COR-L47 (cell line): Measurements from ENCODE around the gene DEFB123.
"Not testable (repeated sequence)": the region's sequence is repeated elsewhere in the genome, so short reads cannot be mapped to it uniquely, and the experiment has no call there.

ENCODE experiments used
- DNase-seq: peaks from one replicate; lab custom pipeline; 2025; lab: John Stamatoyannopoulos, UW

The DEFB123 gene, protein sequence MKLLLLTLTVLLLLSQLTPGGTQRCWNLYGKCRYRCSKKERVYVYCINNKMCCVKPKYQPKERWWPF

GRCh38 chr20:31440012-31440659 is at the start of gene DEFB123:
TSS of gene DEFB123 (plus strand) at chr20:31440632. CDS start at chr20:31440699, 67 bp downstream.
- DNase-seq: no peak

DNA sequence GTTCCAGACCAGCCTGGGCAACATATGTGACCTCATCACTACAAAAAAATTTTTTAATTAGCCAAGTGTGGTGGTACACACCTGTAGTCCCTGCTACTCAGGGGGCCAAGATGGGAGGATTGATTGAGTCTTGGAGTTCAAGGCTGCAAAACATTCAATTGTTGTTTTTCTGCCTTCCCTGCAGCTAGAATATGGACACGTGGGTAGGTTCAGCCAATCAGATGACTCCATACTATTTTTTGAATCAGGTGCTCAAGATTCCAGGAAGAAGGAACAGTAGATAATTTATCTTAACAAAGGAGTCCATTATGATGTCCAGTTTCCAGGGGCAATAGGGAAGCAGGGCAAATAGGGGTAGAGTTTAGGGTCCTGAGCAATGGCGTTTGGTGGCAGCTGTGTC is 47.6 kb upstream of the DEFB123 start:
- DNase-seq: no peak

DNA sequence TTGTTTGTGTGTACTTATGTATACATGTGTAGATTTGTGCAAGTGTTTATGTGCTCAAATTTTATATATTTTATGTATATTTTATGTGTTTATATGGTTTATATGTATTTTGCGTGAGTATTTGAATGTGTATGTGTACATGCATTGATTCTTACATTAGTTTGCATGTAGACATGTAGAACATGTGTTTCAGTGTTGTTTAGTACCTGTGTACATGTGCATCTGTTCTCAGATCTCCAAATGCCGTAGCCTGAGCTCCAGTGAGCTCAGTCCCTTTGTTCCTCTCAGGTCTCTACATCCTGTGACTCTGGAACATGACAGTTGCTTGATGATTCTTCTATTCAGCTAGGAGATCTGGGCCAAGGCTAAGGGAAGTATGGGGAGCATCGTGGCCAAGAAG is 45.5 kb upstream of the DEFB123 start:
- no peak for DNase-seq

DNA sequence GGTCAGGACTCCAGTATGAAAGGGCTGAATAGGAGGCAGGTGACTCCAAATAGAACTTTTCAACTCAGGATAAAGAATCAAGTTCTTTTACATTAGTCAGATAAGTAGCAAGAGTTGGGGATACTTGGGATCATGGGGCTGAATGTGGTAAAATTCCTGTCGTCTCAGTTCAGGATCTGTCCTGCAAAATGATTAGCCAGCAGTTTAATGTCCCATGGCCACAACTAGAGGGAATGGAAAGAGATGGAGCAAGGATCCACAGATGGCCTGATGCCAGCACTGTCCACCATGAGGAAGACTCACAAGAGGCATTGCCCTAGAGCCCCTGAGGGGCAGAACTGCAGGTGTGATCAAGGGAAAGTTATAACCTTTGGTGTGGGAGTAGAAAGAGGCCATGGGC is 36.5 kb upstream of the DEFB123 start:
- no peak for DNase-seq

- no peak for DNase-seq
Observed at GRCh38 chr20:31406115-31406514, 34.3 kb upstream of the DEFB123 start, which contains the start of gene DEFB121. TSS of gene DEFB121 (minus strand) at chr20:31406215. CDS start at chr20:31406152, 63 bp downstream.

- no peak for DNase-seq
Observed at GRCh38 chr20:31410011-31410410, 30.4 kb upstream of the DEFB123 start.

DNA sequence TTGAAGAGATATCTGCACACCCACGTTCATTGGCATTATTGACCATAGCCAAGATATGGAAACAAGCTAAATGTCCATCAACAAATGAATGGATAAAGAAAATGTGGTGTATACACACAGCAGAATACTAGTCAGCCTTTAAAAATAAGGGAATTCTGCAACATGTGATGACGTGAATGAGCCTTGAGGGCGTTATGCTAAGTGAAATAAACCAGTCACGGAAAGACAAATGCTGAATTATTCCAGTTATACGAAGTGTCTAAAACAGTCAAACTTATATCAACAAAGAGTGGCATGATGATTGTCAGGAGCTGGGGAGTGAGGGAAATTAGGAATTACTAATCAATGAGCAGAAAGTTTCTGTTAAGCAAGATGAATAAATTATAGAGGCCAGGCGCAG is 26.1 kb upstream of the DEFB123 start:
- DNase-seq: no peak

- no peak for DNase-seq
Observed at GRCh38 chr20:31415653-31416052, 24.8 kb upstream of the DEFB123 start.

- no peak for DNase-seq
Observed at GRCh38 chr20:31418307-31418706, 22.1 kb upstream of the DEFB123 start.

DNA sequence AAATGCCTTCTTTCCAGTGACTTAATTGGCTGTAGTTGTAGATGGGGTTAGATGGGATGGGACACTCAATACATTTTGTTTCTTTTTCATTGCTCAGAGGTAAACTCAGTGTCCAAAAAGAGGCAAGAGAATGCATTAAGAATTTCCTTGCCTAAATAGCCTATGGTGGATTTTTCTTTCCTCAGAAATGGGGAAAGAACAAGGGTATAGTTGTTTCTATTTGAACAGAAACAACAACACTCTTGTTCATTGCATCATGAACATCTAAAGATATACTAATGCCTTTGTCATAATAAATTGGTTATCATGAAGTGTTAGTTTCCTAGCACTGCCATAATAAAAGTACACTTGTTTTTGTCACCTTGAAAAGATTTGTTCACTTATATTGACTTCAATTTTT is 14.6 kb upstream of the DEFB123 start:
- DNase-seq: no peak

DNA sequence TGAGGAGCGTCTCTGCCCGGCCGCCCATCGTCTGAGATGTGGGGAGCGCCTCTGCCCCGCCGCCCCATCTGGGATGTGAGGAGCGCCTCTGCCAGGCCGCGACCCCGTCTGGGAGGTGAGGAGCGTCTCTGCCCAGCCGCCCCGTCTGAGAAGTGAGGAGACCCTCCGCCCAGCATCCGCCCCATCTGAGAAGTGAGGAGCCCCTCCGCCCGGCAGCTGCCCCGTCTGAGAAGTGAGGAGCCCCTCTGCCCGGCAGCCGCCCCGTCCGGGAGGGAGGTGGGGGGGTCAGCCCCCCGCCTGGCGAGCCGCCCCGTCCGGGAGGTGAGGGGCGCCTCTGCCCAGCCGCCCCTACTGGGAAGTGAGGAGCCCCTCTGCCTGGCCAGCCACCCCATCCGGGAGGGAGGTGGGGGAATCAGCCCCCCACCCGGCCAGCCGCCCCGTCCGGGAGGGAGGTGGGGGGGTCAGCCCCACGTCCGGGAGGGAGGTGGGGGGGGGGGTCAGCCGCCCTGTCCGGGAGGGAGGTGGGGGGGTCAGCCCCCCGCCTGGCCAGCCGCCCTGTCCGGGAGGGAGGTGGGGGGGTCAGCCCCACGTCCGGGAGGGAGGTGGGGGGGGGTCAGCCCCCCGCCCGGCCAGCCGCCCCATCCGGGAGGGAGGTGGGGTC is 13.4 kb upstream of the DEFB123 start:
- not testable (repeated sequence) for DNase-seq

DNA sequence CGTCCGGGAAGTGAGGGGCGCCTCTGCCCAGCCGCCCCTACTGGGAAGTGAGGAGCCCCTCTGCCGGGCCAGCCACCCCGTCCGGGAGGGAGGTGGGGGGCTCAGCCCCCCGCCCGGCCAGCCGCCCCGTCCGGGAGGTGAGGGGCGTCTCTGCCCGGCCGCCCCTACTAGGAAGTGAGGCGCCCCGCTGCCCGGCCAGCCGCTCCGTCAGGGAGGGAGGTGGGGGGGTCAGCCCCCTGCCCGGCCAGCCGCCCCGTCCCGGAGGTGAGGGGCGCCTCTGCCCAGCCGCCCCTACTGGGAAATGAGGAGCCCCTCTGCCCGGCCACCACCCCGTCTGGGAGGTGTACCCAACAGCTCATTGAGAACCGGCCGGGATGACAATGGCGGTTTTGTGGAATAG is 12.9 kb upstream of the DEFB123 start:
- not testable (repeated sequence) for DNase-seq

DNA sequence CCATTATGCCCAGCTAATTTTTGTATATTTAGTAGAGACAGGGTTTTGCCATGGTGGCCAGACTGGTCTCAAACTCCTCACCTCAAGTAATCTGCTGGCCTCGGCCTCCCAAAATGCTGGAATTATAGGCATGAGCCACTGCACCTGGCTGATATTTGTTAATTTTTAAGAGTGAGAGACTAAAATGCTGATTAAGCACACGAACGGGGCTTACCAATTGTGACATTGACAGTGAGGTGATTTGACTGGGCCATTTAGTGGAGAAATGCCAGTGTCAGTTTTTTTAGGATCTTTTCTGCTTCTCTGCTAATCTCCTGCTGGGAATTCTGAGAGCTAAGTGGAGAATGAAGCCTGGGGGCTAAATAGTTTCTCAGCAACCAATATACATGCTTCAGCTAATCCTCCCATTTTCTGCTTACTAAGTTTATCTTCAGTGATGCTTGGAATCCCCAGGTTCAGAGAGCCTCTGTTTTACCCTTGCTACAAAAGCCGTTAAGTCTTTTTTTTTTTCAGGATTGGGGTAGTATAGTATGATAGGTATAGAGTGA is 9.8 kb upstream of the DEFB123 start:
- DNase-seq: no peak

DNA sequence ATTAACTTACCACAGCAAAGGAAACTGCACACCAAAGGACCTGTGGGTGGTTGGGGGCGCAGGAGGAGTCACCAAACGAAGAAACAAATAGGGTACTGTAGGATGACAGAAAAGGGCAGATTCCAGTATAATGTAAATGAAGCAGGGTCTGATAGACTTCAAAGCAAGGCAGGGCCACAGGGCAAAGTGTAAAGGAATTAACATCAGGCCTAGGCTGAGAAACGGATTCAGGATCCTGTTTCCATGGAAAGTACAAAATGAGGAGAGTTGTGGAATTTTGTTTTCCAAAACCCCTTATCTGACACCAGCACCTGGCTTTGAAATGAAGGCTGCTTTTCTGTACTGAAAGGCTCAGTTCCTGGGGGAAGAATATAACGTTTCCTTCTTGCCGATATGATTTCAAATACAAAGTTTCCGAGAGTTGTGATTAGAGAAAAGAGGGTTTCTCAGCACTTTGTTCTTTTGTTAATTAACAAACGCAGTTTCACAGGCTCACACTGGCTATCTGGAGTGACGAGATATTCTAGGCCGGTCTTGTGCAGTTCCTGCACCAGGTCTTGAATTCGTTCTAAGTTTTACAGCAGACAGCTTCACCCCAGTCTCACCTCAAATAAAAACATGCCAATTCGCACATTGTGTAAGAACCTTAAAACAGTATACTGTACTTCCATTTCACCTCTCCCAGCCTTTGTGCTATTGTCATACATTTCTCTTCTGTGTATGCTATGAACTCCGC is 5.8 kb downstream of the DEFB123 start:
- no peak for DNase-seq

- DNase-seq: no peak
Observed at GRCh38 chr20:31449511-31450414, 9.3 kb downstream of the DEFB123 start.

GRCh38 chr20:31452575-31452974 is 12.1 kb downstream of the DEFB123 start:
- DNase-seq: no peak

DNA sequence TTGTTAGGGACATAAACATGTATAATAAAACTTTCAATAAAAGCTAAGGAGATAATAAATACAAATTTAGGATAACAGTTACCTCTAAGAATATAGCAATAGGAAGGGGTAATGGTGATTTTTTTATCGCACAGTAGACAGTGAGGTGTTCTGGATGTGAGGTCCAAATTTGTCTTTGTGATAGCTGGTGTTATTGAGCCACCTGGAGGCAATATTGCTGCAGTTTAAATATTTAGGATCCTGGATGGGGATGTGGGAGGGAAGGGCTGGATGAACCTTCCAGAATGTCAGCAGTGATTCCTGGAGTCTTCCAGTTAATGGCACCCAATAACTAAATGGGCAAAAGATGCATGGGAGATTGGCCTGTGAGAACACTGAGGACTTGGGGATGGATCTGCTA is 13.9 kb downstream of the DEFB123 start:
- no peak for DNase-seq

DNA sequence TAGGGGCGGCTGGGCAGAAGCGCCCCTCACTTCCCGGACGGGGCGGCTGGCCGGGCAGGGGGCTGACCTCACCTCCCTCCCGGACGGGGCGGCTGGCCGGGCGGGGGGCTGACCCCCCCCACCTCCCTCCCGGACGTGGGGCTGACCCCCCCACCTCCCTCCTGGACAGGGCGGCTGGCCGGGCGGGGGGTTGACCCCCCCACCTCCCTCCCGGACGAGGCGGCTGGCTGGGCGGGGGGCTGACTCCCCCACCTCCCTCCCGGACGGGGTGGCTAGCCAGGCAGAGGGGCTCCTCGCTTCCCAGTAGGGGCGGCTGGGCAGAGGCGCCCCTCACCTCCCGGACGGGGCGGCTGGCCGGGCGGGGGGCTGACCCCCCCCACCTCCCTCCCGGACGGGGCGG is 30.5 kb downstream of the DEFB123 start:
- not testable (repeated sequence) for DNase-seq

- DNase-seq: no peak
Observed at GRCh38 chr20:31472395-31473330, 32.2 kb downstream of the DEFB123 start.

DNA sequence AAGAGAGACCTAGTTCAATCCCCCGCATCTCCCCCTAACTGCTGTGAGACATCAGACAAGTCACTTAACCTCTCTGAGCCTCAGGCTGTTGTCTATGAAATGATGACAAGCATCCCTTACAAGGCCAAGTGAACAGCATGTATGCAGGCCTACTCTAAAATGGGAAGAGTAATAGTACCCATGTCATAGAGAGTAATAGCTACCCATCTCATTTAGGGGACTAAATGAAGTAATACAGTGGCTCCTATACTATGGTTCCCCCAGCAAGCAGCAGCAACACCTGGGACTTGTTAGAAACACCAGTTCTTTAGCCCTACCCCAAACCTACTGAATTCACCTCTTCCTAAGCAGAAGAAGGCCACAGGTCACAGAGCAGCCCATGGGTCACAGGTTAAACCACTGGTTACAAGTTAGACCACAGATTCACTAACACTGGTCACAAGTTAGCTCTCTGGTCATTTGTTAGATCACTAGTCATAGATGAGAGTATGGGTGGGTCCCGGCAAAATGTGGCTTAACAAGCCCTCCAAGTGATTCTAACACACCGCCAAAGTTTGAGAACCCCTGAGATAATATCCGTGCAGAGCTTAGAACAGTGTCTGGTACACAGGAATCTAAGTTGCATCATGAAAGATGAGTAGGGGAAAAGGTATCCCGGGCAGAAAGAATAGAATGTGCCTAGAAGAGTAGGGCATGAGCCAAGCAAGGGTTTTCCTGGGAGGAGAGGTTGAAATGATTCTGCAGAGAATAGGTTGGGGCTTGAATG is 33.1 kb downstream of the DEFB123 start:
- DNase-seq: no peak
